HG03565 (cell line): Measurements from ENCODE around the gene ACP6.
"Not testable (repeated sequence)": the region's sequence is repeated elsewhere in the genome, so short reads cannot be mapped to it uniquely, and the experiment has no call there.

ENCODE experiments used
- ATAC-seq: cut with Tn5 transposase; IDR thresholded peaks from one replicate; pipeline ENCODE4 v1.9.1; 2021; ENCODE audit warnings: mild to moderate bottlenecking, moderate library complexity; ENCODE audit not compliant: unreplicated experiment

Gene ACP6

DNA sequence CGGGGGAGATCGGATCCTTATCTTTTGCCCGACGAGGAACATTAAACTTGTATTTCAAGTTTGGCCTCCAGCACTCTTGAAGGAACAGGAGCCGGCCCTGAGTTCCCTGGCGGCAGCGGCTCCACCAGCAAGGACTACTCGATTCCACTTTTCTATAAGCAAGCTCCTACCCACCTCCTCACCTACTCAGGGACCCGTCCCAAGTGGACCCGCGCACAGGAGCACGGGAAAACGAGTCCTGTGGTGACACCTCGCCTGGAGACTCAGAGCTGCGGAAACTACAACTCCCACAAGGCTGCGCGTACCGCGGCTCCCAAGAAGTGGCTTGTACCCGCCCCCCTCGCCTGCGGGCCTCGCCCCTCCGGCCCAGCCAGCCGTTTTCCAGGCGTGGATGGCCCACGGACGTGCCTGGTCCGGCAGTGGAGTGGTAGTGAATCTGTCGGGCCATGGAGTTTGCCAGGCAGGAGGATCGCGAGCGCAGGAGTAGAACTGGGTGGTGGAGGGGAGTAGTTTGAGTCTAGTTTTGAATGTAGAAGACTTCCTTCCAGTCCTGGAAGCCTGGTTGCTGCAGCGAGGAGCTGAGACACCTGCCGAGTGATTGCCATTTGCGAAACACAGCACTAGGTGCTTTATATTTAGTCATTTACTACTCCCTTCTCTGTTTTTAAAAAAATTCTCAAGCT, at the start of gene ACP6:
TSS of gene ACP6 (minus strand) at position 206 of the 683 bp plus-strand sequence. CDS start 476 bp downstream, outside the sequence.
- ATAC-seq = peak; percentile 87

DNA sequence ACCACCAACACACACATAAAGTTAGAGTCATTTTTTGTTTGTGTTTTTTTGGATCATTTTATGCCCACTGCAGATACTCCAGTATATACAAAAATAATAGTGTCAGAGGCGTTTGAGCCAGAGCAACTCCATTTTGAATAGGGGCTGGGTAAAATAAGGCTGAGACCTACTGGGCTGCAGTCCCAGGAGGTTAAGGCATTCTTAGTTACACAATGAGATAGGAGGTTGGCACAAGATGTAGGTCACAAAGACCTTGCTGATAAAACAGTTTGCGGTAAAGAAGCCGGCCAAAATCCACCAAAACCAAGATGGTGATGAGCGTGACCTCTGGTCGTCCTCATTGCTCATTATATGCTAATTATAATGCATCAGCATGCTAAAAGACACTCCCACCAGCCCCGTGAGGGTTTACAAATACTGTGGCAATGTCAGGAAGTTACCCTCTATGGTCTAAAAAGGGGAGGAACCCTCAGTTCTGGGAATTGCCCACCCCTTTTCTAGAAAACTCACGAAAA, 49.4 kb upstream of the ACP6 start:
- no peak for ATAC-seq

DNA sequence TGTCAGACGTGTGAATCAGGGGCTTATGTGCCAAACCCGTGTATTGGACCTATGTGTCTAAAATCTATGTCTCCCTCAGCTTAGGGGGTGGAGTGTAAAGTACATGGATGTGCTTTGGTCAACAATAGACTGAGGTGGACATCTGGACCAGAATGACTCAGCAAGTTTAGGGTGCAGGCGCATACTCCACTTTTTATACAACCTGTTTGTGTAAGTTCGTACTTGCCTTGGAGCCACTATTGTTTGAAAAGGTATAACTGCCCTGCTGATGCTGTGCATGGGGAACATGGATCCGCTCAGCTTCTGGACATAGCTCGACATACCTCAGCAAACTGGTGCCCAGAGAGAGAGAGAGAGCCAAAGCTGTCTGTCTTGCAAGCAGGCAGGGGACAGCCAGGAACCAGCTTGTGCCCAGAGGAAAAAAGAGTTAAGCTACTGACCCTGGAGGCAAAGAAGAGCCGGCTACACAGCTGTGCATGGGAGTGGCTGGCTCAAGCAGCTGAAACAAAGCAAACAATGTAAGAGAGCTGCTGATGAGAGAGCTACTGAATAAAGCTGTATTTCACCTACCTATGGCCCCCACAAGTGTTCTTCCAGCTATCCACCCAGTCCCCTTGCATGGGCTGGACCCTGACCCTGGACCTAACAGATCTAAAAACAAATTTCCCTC, 48.8 kb upstream of the ACP6 start:
- no peak for ATAC-seq

DNA sequence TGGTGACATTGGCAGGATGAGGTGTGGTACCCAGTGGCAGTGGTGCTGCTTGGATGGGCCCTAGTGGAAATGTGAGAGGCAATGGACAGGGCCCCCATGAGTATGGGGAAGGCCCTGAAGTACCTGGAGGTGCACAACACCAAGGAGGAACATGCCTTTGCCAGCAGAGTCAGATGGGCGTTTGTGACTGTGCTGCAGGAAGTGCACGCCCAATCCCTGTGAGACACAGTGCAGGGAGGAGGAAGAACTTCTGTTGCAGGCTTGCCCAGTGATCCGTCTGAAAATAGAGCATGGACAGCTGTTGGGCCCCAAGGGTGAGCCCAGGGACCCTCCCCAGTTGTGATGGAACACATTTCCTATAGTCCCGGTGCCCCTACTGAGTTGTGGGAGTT, 47.4 kb upstream of the ACP6 start:
- ATAC-seq = no peak

DNA sequence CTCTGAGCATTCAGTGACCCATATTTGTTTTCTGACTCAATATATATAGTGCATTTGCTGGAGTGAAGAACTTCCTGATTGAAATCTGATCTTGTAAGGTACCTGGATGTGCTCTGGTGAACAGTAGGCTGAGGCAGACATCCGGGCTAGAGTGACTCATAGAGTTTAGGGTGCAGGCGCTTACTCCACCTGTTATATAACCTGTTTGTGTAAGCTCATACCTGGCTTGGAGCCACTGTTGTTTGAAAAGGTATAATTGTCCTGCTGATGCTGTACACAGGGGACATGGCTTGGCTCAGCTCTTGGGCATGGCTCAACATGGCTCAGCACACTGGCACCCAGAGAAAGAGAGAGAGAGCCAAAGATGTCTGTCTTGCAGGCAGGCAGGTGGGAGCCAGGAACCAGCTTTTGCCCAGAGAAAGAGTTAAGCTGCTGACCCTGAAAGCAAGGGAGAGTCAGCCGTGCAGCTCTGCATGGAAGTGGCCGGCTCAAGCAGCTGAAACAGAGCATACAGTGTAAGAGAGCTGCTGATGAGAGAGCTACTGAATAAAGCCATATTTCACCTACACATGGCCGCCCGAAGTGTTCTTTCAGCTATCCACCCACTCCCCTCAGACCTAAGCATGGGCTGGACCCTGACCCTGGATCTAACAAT, 46.9 kb upstream of the ACP6 start:
- no peak for ATAC-seq

DNA sequence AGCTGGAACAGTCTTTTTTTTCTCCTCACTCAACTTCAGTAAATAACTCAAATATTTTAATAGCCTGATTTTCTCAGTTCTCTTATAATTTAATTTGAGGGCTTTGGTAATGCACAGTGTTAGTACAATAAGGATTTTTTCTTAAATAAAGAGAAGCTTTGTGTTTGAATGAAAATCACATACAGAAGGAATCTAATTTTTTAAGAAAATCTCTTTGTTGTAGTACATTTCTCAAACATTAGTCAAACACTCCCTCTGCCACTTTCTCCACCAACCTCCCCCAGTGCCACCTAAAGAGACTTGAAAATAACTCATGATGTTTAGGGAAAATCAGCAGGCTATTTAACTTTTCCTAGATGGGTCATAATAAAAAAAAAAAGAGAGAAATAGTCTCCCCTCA, 42.3 kb upstream of the ACP6 start:
- ATAC-seq = no peak

DNA sequence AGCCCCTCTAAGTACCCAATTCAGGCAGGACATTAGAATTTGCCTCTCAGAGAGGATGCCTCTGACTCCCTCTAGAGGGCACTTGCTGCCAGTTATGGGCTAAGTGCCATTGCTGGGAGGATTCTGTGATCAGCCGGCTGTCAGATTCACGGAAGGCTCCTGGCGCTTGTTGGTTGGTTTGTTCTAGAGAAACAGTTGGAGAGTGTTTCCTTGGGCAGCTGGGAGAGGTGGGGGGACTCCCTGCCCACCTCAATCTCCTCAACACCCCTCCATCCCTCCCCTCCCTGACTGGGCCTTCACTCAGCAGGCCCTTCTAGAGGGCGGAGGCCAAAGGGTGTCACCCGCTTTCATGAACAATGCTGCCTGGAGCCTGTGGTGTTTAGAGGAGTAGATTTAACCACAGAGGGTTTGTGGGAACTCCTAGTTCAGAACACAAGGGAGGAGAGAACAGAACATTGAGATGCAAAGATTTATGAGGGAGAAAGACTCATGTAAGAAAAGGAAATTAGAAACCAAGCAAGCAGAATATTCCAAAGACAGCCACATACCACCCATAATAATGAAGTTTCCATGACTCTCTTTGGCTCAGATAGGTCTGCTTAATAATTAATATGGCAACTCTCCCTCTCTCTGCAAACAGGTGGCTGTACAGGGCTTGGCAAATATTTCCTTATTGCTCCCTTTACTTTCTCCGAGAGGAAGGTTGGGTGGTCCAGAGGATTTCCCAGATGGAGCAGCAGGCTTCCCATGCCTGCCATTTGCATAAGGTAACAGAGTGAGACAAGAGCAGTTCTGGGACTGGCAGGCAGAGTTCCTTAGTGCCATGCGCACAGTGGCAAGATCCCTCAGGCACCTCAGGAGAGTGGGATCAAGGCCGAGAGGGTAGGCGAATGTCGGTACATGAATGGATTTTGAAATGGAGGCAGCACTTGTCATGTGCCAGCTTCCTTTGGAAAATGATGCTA, 30.0 kb upstream of the ACP6 start:
- ATAC-seq = no peak

DNA sequence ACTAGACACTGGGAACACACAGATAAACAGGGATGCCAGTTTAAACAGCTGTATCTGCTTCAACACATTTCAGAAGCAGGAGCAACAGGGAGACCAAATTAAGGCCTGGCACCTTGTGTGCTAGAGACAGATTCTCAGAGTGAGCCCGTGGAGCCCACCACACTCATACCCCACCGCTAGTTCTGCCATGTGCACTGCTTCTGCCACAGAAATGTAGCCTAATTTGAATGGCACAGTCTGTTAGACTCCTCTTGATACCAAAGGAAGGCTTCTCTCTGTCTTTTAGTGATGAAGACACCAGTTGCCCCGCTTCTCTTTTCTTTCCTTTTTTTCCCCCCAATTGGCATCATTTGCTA, 29.3 kb upstream of the ACP6 start:
- ATAC-seq = no peak

DNA sequence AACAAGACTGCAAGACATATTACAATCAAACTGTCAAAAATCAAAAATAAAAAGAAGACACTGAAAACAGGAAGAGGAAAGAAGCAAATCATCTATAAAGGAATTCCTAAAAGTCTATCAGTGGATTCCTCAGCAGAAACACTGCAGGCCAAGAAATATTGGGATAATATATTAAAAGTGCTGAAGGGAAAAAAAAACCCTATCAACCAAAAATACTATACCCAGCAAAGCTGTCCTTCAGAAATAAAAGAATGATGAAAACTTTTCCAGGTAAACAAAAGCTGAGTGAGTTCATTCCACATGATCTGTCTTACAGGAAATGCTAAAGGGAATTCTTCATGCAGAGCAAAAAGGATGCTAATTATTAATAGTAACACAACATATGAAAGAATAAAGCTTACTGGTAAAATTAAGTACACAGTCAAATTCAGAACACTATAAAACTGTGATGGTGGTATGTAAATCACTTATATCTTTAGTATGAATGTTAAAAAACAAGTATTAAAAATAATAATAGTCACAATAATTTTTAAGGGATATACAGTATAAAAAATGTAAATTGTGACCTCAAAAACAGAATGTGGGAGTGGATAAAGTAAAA, 12.9 kb upstream of the ACP6 start:
- ATAC-seq = no peak

DNA sequence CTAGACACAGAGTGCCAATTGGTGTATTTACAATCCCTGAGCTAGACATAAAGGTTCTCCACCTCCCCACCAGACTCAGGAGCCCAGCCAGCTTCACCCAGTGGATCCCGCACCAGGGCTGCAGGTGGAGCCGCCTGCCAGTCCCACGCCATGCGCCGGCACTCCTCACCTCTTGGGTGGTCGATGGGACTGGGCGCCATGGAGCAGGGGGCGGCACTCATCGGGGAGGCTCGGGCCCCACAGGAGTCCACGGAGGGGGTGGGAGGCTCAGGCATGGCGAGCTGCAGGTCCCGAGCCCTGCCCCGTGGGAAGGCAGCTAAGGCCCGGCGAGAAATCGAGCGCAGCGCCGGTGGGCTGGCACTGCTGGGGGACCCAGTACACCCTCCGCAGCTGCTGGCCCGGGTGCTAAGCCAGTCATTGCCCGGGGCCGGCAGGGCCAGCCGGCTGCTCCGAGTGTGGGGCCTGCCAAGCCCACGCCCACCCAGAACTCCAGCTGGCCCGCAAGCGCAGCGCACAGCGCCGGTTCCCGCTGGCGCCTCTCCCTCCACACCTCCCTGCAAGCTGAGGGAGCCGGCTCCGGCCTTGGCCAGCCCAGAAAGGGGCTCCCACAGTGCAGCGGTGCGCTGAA, 10.4 kb upstream of the ACP6 start:
- not testable (repeated sequence) for ATAC-seq

DNA sequence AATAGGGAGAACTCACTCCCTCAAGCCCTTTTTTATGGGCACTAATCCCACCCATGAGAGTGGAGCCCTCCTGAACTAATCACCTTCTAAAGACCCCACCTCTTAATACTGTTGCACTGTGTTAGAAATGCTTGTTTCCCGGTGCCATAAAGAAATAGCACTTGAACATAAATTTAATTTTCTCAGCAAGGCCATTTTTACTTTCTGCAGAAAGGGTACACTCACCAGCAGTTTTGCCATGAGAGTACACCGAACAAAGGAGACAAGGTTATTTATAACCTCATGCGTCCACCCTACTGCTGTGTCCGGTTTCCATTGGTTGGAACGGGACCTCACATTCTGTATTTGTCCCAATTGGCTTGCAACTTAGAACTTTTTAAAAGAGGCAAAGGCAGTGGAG, 7.4 kb upstream of the ACP6 start:
- not testable (repeated sequence) for ATAC-seq

DNA sequence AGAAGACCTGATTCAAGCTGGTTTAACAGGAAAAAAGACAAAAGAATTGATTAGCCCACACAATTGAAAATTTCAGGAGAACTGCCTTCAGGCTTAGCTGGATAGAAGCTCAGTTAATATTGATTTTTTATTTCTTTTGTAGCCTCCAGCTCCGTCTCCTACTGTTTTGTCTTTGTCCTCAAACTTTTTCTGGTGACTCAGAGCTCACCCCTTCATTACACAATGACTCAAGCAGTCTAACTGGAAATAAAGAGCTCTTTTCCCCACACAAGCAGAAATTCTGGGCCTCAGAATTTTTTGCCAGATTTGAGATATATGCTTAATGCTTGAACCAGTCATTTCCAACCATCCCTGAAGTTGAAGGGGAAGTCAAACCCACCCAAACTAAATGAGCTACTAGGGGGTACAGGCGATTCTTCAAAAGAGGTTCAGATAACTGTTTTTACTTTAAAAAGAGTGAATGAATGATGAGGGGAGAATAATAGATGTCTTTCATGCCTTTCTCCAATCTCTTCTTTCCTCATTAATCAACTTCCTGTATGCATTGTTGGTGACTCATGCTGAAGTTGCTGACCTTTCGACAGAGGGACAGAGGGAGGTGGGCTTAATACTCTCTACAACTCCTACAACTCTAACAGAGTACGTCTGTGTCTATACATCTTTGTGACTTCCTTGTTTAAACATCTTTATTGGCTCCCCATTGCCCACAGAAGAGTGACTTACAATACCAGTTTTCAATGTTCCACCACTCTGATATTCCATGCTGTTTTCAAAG, 6.2 kb upstream of the ACP6 start:
- no peak for ATAC-seq

DNA sequence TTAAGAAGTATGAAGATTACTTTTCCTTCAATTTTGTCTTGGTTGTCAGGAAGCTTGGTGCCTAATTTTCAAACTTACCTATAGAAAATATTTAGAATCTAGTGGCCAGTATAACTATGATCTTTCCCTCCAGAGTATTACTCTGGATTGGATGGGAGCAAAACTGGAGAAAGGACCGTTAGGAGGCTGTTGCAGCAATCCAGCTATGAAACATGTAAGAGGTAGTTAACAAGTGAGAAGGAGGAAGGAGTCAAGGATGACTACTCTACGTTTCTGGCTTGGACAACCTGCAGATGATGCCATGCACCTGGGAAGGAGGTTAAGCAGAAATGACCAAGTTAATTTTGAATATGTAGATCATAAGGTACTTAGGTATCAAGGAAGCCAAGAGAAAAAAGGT, 3.5 kb upstream of the ACP6 start:
- no peak for ATAC-seq

DNA sequence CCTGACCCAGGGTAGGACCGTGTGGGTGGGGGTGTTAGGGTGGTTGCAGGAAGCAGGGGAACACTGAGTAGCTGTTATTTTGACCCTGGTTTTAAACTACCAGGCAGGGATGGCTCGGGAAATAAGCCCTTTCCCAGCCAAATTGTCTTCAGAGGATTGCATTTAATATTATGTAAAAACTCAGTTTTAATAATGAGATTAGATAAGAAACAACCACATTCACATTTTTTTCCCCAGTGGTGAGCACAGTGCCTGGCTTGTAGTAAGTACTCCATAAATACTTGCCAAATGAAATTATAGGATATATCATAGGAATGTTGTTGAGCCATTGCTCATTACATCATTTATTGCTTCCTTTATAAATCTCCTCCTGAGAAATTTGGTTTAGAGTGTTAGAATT, 3.1 kb upstream of the ACP6 start:
- ATAC-seq = no peak

DNA sequence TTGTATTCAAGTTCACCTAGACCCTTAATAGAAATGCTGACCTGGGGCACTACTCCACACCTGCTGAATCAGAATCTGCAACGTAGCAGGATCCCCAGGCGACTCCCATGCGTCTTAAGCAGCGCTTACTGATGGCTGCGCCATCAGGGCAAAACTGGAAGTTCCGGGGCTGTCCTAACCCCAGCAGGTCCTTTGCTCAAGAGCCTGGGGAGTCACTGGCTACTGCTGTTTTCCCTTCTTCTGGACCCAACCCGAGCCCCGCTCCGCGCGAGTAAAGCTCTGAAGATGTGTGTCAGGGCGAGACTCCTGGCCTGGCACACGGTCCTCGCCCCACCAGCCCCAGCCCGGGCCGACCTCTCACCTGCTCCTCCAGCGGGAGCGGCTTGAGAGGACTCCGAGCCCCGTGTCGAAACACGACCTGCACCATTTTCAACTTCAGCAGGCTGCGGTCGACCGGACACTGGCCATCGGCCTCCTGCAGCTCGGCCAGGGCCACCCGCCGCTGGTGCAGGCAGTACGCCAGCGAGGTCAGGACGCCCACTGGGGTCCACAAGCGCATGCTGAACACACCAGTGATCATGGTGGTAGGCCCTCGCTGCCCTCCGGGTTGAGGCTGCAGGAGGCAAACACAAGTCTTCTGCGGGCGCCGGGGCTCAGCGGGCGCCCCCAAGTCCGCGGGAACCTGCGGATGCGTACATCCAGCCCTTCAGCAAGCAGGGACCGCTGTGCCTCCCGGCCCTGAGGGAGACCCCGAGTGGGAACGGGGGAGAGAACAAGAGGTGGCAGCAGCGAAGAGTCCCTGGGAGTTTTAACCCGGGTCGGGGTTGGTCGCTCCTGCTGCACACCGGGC, 630 bp downstream of the ACP6 start:
- ATAC-seq = peak; percentile 37

DNA sequence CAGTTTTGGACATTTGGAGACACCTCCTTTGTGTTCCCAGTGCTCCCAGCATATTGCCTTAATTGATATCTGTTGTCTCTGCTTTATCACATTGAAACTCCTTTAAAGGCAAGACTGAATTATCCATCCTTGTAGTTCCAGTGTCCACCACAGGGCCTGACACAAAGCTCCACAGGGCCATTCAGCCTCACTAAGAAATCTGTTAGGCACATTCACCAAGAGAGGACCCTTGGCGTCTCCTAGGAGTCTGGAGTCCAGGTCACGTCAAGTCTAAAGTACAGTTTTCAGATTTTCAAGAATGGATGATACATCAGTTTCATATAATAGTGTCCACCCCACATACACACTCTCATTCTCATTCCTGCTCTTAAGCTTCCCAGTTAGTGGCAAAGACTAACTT, 4.8 kb downstream of the ACP6 start:
- ATAC-seq = no peak

DNA sequence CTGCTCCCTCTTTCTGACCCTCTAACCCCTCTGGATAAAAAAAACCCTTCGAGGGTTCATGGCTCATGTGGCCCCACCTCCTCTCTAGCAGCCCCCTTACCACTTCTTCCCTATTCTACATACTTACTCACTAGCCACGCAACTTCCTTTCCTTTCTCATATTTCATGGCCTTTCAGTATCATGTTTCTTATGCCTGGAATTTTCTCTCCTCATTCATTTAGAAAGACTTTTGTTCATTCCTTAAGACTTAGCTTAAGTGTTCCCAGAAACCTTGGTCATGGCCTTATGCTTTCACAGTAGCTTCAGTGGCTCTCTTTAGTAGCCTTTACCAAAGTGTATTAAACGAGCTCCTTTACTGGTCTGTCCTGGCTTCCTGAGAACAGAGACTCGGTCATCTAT, 6.1 kb downstream of the ACP6 start:
- ATAC-seq = no peak

DNA sequence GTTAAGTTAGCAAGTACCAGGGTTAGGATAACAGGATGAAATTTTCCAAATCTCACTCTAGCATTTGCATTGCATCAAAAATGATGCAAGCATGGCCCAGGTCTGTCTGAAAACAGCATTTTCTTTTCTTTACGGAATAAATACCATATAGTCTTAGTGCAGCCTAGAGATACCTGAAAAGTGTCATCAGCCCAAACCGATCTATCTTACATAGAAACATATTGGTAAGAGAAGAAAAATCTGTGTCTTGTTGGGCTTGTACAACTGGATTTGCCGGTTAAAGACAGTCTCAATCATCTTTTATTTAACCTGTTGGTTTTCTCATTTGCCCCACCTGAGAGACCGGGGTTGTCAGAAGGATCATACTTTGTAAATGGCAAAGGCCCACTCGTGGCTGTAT, 15.8 kb downstream of the ACP6 start:
- no peak for ATAC-seq
